IMR-90 (cell line): ENCODE data around the gene BCL11B. TPM values are rescaled to one million over a fixed set of nuclear protein-coding genes. Genes with fewer than 3 reads are reported as not detected.

Experiments
- ATAC-seq: fragments of 200-7000 bp; cut with Tn5 transposase; 2 replicates; pipeline ENCODE4 v1.9.1; 2020; ENCODE audit warnings: low read depth, mild to moderate bottlenecking, moderate library complexity
- BruUV-seq: library from RNA; stranded (reverse); fragments of 400-500 nt; replicated peaks from 2 replicates; lab custom pipeline; 2021; lab: Mats Ljungman, UMichigan
- CTCF ChIA-PET: fragments of 300-600 bp; formaldehyde crosslinking; extraction: SDS; loops from one replicate; lab custom pipeline; 2021; ENCODE audit warnings: antibody characterized with exemption; lab: Yijun Ruan, JAX
- POLR2A ChIA-PET: fragments of 300-600 bp; sonication (Branson Sonifier 250); formaldehyde crosslinking; loops from one replicate; lab custom pipeline; 2022; ENCODE audit warnings: antibody characterized with exemption; ENCODE audit not compliant: unreplicated experiment; lab: Charles Lee
- DNase-seq: peaks from one replicate; pipeline ENCODE4 v3.0.0; 2013
- H2AFZ ChIP-seq: replicated peaks from 2 replicates; pipeline ENCODE3; 2013; ENCODE audit warnings: low read length, mild to moderate bottlenecking; ENCODE audit not compliant: poor library complexity
- H2AK5ac ChIP-seq: 2 replicates; pipeline ENCODE4 v1.6.1; 2013; ENCODE audit warnings: low read depth, low read length, inconsistent platforms
- H2AK9ac ChIP-seq: replicated peaks from 2 replicates; pipeline ENCODE3; 2013; ENCODE audit warnings: mild to moderate bottlenecking, low read depth, low read length, moderate library complexity; ENCODE audit not compliant: poor library complexity
- H2BK120ac ChIP-seq: 2 replicates; pipeline ENCODE4 v1.6.1; 2013; ENCODE audit warnings: low read depth, low read length, inconsistent platforms
- H2BK15ac ChIP-seq: 3 replicates; pipeline ENCODE4 v1.6.1; 2013; ENCODE audit warnings: low read depth, low read length, inconsistent platforms
- H2BK20ac ChIP-seq: 2 replicates; pipeline ENCODE4 v1.6.1; 2013; ENCODE audit warnings: low read depth, mild to moderate bottlenecking, inconsistent platforms, low read length, moderate library complexity
- H2BK5ac ChIP-seq: 2 replicates; pipeline ENCODE4 v1.6.1; 2013; ENCODE audit warnings: mild to moderate bottlenecking, low read depth, low read length, inconsistent platforms; ENCODE audit not compliant: poor library complexity, severe bottlenecking
- H3K14ac ChIP-seq: replicated peaks from 2 replicates; pipeline ENCODE4 v1.6.1; 2013; ENCODE audit warnings: low read depth, low read length, inconsistent platforms
- H3K18ac ChIP-seq: 2 replicates; pipeline ENCODE4 v1.6.1; 2013; ENCODE audit warnings: low read depth, low read length, control low read depth
- H3K23ac ChIP-seq: 2 replicates; pipeline ENCODE4 v1.6.1; 2013; ENCODE audit warnings: low read depth, low read length, inconsistent platforms
- H3K27ac ChIP-seq: 2 replicates; pipeline ENCODE4 v1.5.1; 2013; ENCODE audit warnings: mild to moderate bottlenecking, control low read depth, low read length; ENCODE audit not compliant: insufficient read depth
- H3K27me3 ChIP-seq: 2 replicates; pipeline ENCODE4 v1.6.1; 2013; ENCODE audit warnings: low read length; ENCODE audit not compliant: control insufficient read depth, insufficient read depth
- H3K36me3 ChIP-seq: 2 replicates; pipeline ENCODE4 v1.6.1; 2013; ENCODE audit warnings: low read length, mixed read lengths; ENCODE audit not compliant: control insufficient read depth, insufficient read depth
- H3K4ac ChIP-seq: 2 replicates; pipeline ENCODE4 v1.6.1; 2013; ENCODE audit warnings: low read depth, low read length, inconsistent platforms
- H3K4me1 ChIP-seq: 2 replicates; pipeline ENCODE4 v1.6.1; 2013; ENCODE audit warnings: low read length, mixed read lengths; ENCODE audit not compliant: control insufficient read depth, insufficient read depth
- H3K4me2 ChIP-seq: 2 replicates; pipeline ENCODE4 v1.6.1; 2013; ENCODE audit warnings: low read depth, mild to moderate bottlenecking, control low read depth, low read length, moderate library complexity
- H3K4me3 ChIP-seq: 2 replicates; pipeline ENCODE4 v1.5.1; 2013; ENCODE audit warnings: low read depth, mild to moderate bottlenecking, control low read depth, low read length, moderate library complexity; ENCODE audit not compliant: insufficient read depth
- H3K56ac ChIP-seq: 2 replicates; pipeline ENCODE4 v1.6.1; 2013; ENCODE audit warnings: low read length, inconsistent platforms; ENCODE audit not compliant: insufficient read depth; ENCODE audit errors: extremely low read depth
- H3K79me1 ChIP-seq, 2 experiments: 2 replicates each; pipeline ENCODE4 v1.6.1; 2013; ENCODE audit warnings: low read length in 2 of 2, inconsistent platforms in 1 of 2, low read depth in 1 of 2
- H3K9ac ChIP-seq: 2 replicates; pipeline ENCODE4 v1.6.1; 2013; ENCODE audit warnings: low read depth, low read length, control low read depth
- H3K9me1 ChIP-seq: 2 replicates; pipeline ENCODE4 v1.6.1; 2013; ENCODE audit warnings: low read length, inconsistent platforms; ENCODE audit not compliant: insufficient read depth
- H3K9me3 ChIP-seq: 2 replicates; pipeline ENCODE4 v1.6.1; 2013; ENCODE audit warnings: low read length; ENCODE audit not compliant: control insufficient read depth, insufficient read depth
- H4K20me1 ChIP-seq: 2 replicates; pipeline ENCODE4 v1.6.1; 2013; ENCODE audit warnings: low read length, inconsistent platforms; ENCODE audit not compliant: insufficient read depth
- H4K5ac ChIP-seq: 2 replicates; pipeline ENCODE4 v1.6.1; 2013; ENCODE audit warnings: mild to moderate bottlenecking, low read depth, low read length, control low read depth
- H4K8ac ChIP-seq, 2 experiments: 2 replicates each; pipeline ENCODE4 v1.6.1; 2013; ENCODE audit warnings: low read depth in 2 of 2, low read length in 2 of 2, control low read depth in 1 of 2, inconsistent platforms in 1 of 2
- H4K91ac ChIP-seq: 2 replicates; pipeline ENCODE4 v1.6.1; 2013; ENCODE audit warnings: low read depth, low read length, inconsistent platforms; ENCODE audit not compliant: insufficient read depth
- BHLHE40 ChIP-seq: fragments of 150-350 bp; IDR thresholded peaks from 2 replicates; pipeline ENCODE4 v1.6.1; 2016; ENCODE audit warnings: mild to moderate bottlenecking, low read depth, low read length
- CEBPB ChIP-seq: IDR thresholded peaks from 2 replicates; pipeline ENCODE4 v1.6.1; 2012; ENCODE audit warnings: low read depth, low read length, improper control_type of control experiment
- CHD1 ChIP-seq: IDR thresholded peaks from 2 replicates; pipeline ENCODE4 v1.6.1; 2012; ENCODE audit warnings: low read depth, low read length, improper control_type of control experiment
- CTCF ChIP-seq: conservative IDR thresholded peaks from 2 replicates; pipeline ENCODE4 v1.5.1; 2012; ENCODE audit warnings: mild to moderate bottlenecking, low read depth, low read length, improper control_type of control experiment
- ELK1 ChIP-seq: fragments of 150-350 bp; IDR thresholded peaks from 2 replicates; pipeline ENCODE4 v1.6.1; 2016; ENCODE audit warnings: low read depth, mild to moderate bottlenecking, low read length, moderate library complexity, borderline replicate concordance
- FOS ChIP-seq: fragments of 150-350 bp; IDR thresholded peaks from 2 replicates; pipeline ENCODE4 v1.6.1; 2016; ENCODE audit warnings: low read depth, low read length
- MAFK ChIP-seq: IDR thresholded peaks from 2 replicates; pipeline ENCODE4 v1.6.1; 2012; ENCODE audit warnings: low read depth, low read length, improper control_type of control experiment
- MAZ ChIP-seq: IDR thresholded peaks from 2 replicates; pipeline ENCODE4 v1.6.1; 2012; ENCODE audit warnings: low read depth, mild to moderate bottlenecking, low read length, improper control_type of control experiment, moderate library complexity, borderline replicate concordance
- MXI1 ChIP-seq: IDR thresholded peaks from 2 replicates; pipeline ENCODE4 v1.6.1; 2012; ENCODE audit warnings: low read depth, mild to moderate bottlenecking, low read length, moderate library complexity, borderline replicate concordance
- NFE2L2 ChIP-seq: fragments of 150-350 bp; IDR thresholded peaks from 2 replicates; pipeline ENCODE4 v1.6.1; 2016; ENCODE audit warnings: low read depth, mild to moderate bottlenecking, low read length
- POLR2A ChIP-seq: IDR thresholded peaks from 2 replicates; pipeline ENCODE4 v1.6.1; 2012; ENCODE audit warnings: mild to moderate bottlenecking, low read depth, low read length
- RAD21 ChIP-seq: IDR thresholded peaks from 2 replicates; pipeline ENCODE4 v1.6.1; 2012; ENCODE audit warnings: low read length, improper control_type of control experiment
- RCOR1 ChIP-seq: IDR thresholded peaks from 2 replicates; pipeline ENCODE4 v1.6.1; 2012; ENCODE audit warnings: mild to moderate bottlenecking, low read length, improper control_type of control experiment; ENCODE audit not compliant: insufficient replicate concordance
- RFX5 ChIP-seq: IDR thresholded peaks from 2 replicates; pipeline ENCODE4 v1.8.0; 2012; ENCODE audit warnings: low read depth, mild to moderate bottlenecking, low read length, moderate library complexity
- SMC3 ChIP-seq: fragments of 150-350 bp; IDR thresholded peaks from 2 replicates; pipeline ENCODE4 v1.6.1; 2016; ENCODE audit warnings: low read depth, mild to moderate bottlenecking, antibody characterized with exemption, low read length, moderate library complexity
- WGBS, 2 experiments: methylation state at CpG; one replicate each; pipeline versions ENCODE4 v1.1.5 to v1.1.7; 2013; ENCODE audit warnings: missing lambda C conversion rate in 2 of 2; ENCODE audit not compliant: insufficient read length in 1 of 2; ENCODE audit errors: extremely low coverage in 2 of 2; 5-methylcytosine and 5-hydroxymethylcytosine counted together
- dilution Hi-C: fragments of 300-500 bp; cut with HindIII; formaldehyde crosslinking; loops from one replicate; pipeline ENCODE4 v1.14.3; 2018; ENCODE audit warnings: low sequenced_read_pairs; ENCODE audit not compliant: unreplicated experiment
- in situ Hi-C: fragments of 300-500 bp; cut with MboI; formaldehyde crosslinking; loops from 3 replicates; pipeline ENCODE4 v1.14.3; 2019; ENCODE audit warnings: low sequenced_read_pairs, inconsistent platforms, mixed read lengths
- intact Hi-C: fragments of 100-400 bp; cut with micrococcal nuclease; formaldehyde crosslinking; loops from 2 replicates; pipeline ENCODE4 v1.10.0; 2022
- polyA plus RNA-seq, 3 experiments: library from polyadenylated mRNA; depleted of rRNA; stranded (reverse); fragments of >200 nt; gene quantifications; 2 replicates each; pipeline ENCODE4 v1.2.3, GENCODE V29; 2012; ENCODE audit warnings: low replicate concordance in 1 of 3
- total RNA-seq: library from RNA; depleted of rRNA; stranded (reverse); fragments of >200 nt; gene quantifications from 2 replicates; pipeline ENCODE4 v1.2.3, GENCODE V29; 2012
- TF ChIP-seq, protein P1 (sequence below): fragments of 150-350 bp; IDR thresholded peaks from 2 replicates; pipeline ENCODE4 v1.6.1; 2017; ENCODE audit warnings: mild to moderate bottlenecking, antibody characterized with exemption, low read length, low read depth

BCL11B gene
- total and polyA plus RNA-seq, 2 of the 4 experiments (the other 2 are of a cell fraction), result under 0.01 TPM; not detected in 1

- no peaks in the 10 kb centered on the region for H3K9me1 ChIP-seq
- no peak overlapping the region for H4K8ac ChIP-seq
- dilution Hi-C loops, result no loop called here
- POLR2A ChIA-PET, result no interaction called here
- H2BK20ac ChIP-seq, result no peak overlapping the region
- H3K9me3 ChIP-seq, result peaks cover 2% of the 10 kb centered on the region; the same call in 1 of the 2 replicates
- no peak overlapping the region for H3K27ac ChIP-seq
- no peak overlapping the region for H2BK120ac ChIP-seq
- no peak overlapping the region for H3K4me3 ChIP-seq
- ATAC-seq, result no peak
- no peak overlapping the region for H3K9ac ChIP-seq
- no peaks in the 10 kb centered on the region for H3K79me1 ChIP-seq
- no peaks in the 10 kb centered on the region for H3K4me1 ChIP-seq
- no peak overlapping the region for H2BK5ac ChIP-seq
- intact Hi-C loops, result no loop called here
- no peaks in the 10 kb centered on the region for H4K20me1 ChIP-seq
- no CpG with 5 or more reads among the region's 11 CpGs for WGBS, 2 experiments
- H2BK15ac ChIP-seq, result no peak overlapping the region
- H3K27me3 ChIP-seq, result peaks cover 4% of the 10 kb centered on the region
- H2AK9ac ChIP-seq, result no peak overlapping the region
- H3K4me2 ChIP-seq, result no peak overlapping the region
- TF ChIP-seq MAZ, result no peak
- TF ChIP-seq MAFK, result no peak
- no peak for TF ChIP-seq ELK1
- no peak for TF ChIP-seq CHD1
- TF ChIP-seq SMC3, result no peak
- no peak for TF ChIP-seq NFE2L2
- no peak for TF ChIP-seq FOS
- no peak for TF ChIP-seq RFX5
- no peak for TF ChIP-seq RAD21
- no peak for TF ChIP-seq POLR2A
- no peak for TF ChIP-seq CEBPB
- TF ChIP-seq RCOR1, result no peak
- no peak for TF ChIP-seq CTCF
- TF ChIP-seq, protein P1, sequence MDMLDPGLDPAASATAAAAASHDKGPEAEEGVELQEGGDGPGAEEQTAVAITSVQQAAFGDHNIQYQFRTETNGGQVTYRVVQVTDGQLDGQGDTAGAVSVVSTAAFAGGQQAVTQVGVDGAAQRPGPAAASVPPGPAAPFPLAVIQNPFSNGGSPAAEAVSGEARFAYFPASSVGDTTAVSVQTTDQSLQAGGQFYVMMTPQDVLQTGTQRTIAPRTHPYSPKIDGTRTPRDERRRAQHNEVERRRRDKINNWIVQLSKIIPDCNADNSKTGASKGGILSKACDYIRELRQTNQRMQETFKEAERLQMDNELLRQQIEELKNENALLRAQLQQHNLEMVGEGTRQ, result no peak
- no peak for TF ChIP-seq MXI1
- no peak for TF ChIP-seq BHLHE40
- no peak overlapping the region for H3K14ac ChIP-seq
- H3K36me3 ChIP-seq, result no peaks in the 10 kb centered on the region
- no peak overlapping the region for H3K56ac ChIP-seq
- no peak overlapping the region for H3K23ac ChIP-seq
- no peak for DNase-seq
- in situ Hi-C loops, result no loop called here
- no peak overlapping the region for H4K5ac ChIP-seq
- H4K91ac ChIP-seq, result no peak overlapping the region
- no peak overlapping the region for H2AK5ac ChIP-seq
- H3K18ac ChIP-seq, result no peak overlapping the region
- no peak overlapping the region for H3K4ac ChIP-seq
- CTCF ChIA-PET, result no interaction called here
- no TSS peak for BruUV-seq
- no peak overlapping the region for H2AFZ ChIP-seq
These were observed 29.8 kb downstream of the BCL11B start for GRCh38 chr14:99242238-99242637.
